Keratinocyte (primary cell): Measurements from ENCODE around the gene CPED1. TPM values are rescaled to one million over a fixed set of nuclear protein-coding genes. Genes with fewer than 3 reads are reported as not detected.

Experiments
- DNase-seq: peaks from one replicate; pipeline ENCODE4 v3.0.0-alpha.2; 2011; ENCODE audit warnings: low read depth, missing footprints, low spot score
- FAIRE-seq: peaks from 2 replicates; lab custom pipeline; 2011; peaks lifted over from hg19 to GRCh38; lab: Jason Lieb, UNC
- H2AFZ ChIP-seq: 2 replicates; pipeline ENCODE4 v1.6.0; 2012; ENCODE audit warnings: low read length, control low read depth, inconsistent platforms; ENCODE audit not compliant: control insufficient read depth
- H3K27ac ChIP-seq: 2 replicates; pipeline ENCODE4 v1.5.1; 2011; ENCODE audit warnings: low read length; ENCODE audit not compliant: control insufficient read depth, insufficient read depth
- H3K27me3 ChIP-seq: 3 replicates; pipeline ENCODE4 v1.6.0; 2011; ENCODE audit warnings: low read length; ENCODE audit not compliant: control insufficient read depth, insufficient read depth; ENCODE audit errors: extremely low read depth
- H3K36me3 ChIP-seq, 2 experiments: 2 replicates in 1 of 2; 3 replicates in 1 of 2; pipeline ENCODE4 v1.5.1; 2011; ENCODE audit warnings: low read length in 2 of 2, mild to moderate bottlenecking in 1 of 2; ENCODE audit not compliant: control insufficient read depth in 2 of 2, insufficient read depth in 2 of 2; ENCODE audit errors: extremely low read depth in 1 of 2
- H3K4me1 ChIP-seq: 3 replicates; pipeline ENCODE4 v1.5.1; 2011; ENCODE audit warnings: low read length; ENCODE audit not compliant: control insufficient read depth, insufficient read depth; ENCODE audit errors: extremely low read depth
- H3K4me2 ChIP-seq: 3 replicates; pipeline ENCODE4 v1.6.0; 2011; ENCODE audit warnings: low read depth, low read length; ENCODE audit not compliant: control insufficient read depth, insufficient read depth; ENCODE audit errors: extremely low read depth
- H3K4me3 ChIP-seq, 3 experiments: fragments of 200-600 bp in 1 of 3; sonication (generic) in 1 of 3; 2 replicates in 2 of 3; 3 replicates in 1 of 3; pipeline ENCODE4 v1.5.1; 2011 to 2016; ENCODE audit warnings: low read length in 3 of 3, mild to moderate bottlenecking in 3 of 3, control low read depth in 2 of 3, inconsistent platforms in 1 of 3, low read depth in 1 of 3, mixed read lengths in 1 of 3, mixed run types in 1 of 3, moderate library complexity in 1 of 3; ENCODE audit not compliant: control insufficient read depth in 2 of 3, insufficient read depth in 2 of 3; ENCODE audit errors: extremely low read depth in 1 of 3
- H3K79me2 ChIP-seq: 2 replicates; pipeline ENCODE4 v1.6.0; 2012; ENCODE audit warnings: low read length; ENCODE audit not compliant: control insufficient read depth, insufficient read depth
- H3K9ac ChIP-seq: 3 replicates; pipeline ENCODE4 v1.6.0; 2011; ENCODE audit warnings: low read length; ENCODE audit not compliant: control insufficient read depth, insufficient read depth; ENCODE audit errors: extremely low read depth
- H3K9me1 ChIP-seq: 3 replicates; pipeline ENCODE4 v1.6.0; 2011; ENCODE audit warnings: low read length; ENCODE audit not compliant: control insufficient read depth, insufficient read depth; ENCODE audit errors: extremely low read depth
- H3K9me3 ChIP-seq: 2 replicates; pipeline ENCODE4 v1.5.1; 2012; ENCODE audit warnings: low read depth, low read length; ENCODE audit not compliant: control insufficient read depth
- H4K20me1 ChIP-seq: 3 replicates; pipeline ENCODE4 v1.6.0; 2011; ENCODE audit warnings: low read length; ENCODE audit not compliant: control insufficient read depth, insufficient read depth; ENCODE audit errors: extremely low read depth
- EZH2 ChIP-seq: IDR thresholded peaks from one replicate; pipeline ENCODE4 v1.6.1; 2012; ENCODE audit warnings: inconsistent platforms, mild to moderate bottlenecking, low read length, moderate library complexity
- dilution Hi-C: fragments of 300-500 bp; cut with MboI; formaldehyde crosslinking; loops from one replicate; pipeline ENCODE4 v1.7.0; 2020; ENCODE audit warnings: low sequenced_read_pairs; ENCODE audit not compliant: extremely low pct_ligation_motif_present
- polyA plus RNA-seq, 5 experiments: library from polyadenylated mRNA; depleted of rRNA in 3 of 5; stranded (reverse) in 3 of 5; stranded (forward) in 1 of 5; unstranded in 1 of 5; fragments of >200 nt; gene quantifications; 1 replicate in 1 of 5; 2 replicates in 3 of 5; 3 replicates in 1 of 5; pipeline versions ENCODE4 v1.2.1 to v1.2.3, GENCODE V29; 2011 to 2012; ENCODE audit warnings: missing spikeins in 2 of 5, low read depth in 1 of 5, low replicate concordance in 1 of 5
- TF ChIP-seq, protein P1 (sequence below), 3 experiments: IDR thresholded peaks in 1 of 3; conservative IDR thresholded peaks in 1 of 3; optimal IDR thresholded peaks in 1 of 3; 2 replicates in 2 of 3; 3 replicates in 1 of 3; pipeline versions ENCODE3 to v1.5.1; 2011; ENCODE audit warnings: low read length in 3 of 3, mild to moderate bottlenecking in 3 of 3, moderate library complexity in 2 of 3, control low read depth in 1 of 3, inconsistent platforms in 1 of 3; ENCODE audit not compliant: insufficient read depth in 2 of 3; ENCODE audit errors: extremely low read depth in 1 of 3

CPED1 gene
- polyA plus RNA-seq, 1 donor (not counting 4 experiments of a cell fraction or from before 2014, with no cell fraction given): 0.62 TPM

DNA sequence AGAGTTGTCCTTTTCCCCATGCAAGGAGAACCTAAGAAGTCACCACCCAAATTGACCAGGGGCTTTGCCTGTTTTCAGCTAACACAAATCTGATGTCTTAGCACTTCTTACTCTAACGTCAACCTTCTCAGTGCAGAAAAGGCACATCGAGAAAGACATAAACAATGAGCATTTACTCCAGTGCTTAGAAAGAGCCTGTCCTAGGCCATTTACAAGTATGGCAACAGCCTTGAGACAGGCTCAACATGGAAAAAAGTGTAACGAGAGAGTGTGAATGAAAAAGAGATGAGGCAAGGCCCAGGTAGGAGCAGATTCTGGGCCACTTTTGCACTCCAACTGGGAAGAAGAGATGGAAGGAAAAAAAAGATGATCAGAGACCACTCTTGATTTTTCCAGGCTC, 54.4 kb downstream of the CPED1 start:
- Histone ChIP-seq H3K27me3 (no peaks in the 10 kb centered on the region), H3K36me3 (no peaks in the 10 kb centered on the region), H3K9me1 (no peaks in the 10 kb centered on the region), H3K4me1 (no peaks in the 10 kb centered on the region), H3K79me2 (no peaks in the 10 kb centered on the region), H3K4me3 (no peak overlapping the region), H3K9ac (no peak overlapping the region), H3K9me3 (no peaks in the 10 kb centered on the region), H3K27ac (no peak overlapping the region), H4K20me1 (no peaks in the 10 kb centered on the region), H2AFZ (no peak overlapping the region), H3K4me2 (no peak overlapping the region)
- no peak for TF ChIP-seq EZH2
- TF ChIP-seq, protein P1, sequence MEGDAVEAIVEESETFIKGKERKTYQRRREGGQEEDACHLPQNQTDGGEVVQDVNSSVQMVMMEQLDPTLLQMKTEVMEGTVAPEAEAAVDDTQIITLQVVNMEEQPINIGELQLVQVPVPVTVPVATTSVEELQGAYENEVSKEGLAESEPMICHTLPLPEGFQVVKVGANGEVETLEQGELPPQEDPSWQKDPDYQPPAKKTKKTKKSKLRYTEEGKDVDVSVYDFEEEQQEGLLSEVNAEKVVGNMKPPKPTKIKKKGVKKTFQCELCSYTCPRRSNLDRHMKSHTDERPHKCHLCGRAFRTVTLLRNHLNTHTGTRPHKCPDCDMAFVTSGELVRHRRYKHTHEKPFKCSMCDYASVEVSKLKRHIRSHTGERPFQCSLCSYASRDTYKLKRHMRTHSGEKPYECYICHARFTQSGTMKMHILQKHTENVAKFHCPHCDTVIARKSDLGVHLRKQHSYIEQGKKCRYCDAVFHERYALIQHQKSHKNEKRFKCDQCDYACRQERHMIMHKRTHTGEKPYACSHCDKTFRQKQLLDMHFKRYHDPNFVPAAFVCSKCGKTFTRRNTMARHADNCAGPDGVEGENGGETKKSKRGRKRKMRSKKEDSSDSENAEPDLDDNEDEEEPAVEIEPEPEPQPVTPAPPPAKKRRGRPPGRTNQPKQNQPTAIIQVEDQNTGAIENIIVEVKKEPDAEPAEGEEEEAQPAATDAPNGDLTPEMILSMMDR (optimal IDR thresholded peaks at IDR 0.05 in 1 of 3, IDR thresholded peaks at IDR 0.05 in 1 of 3, conservative IDR thresholded peaks at IDR 0.05 in 1 of 3; ENCODE audit: extremely low read depth in 1 of 3, insufficient read depth in 2 of 3, low read length in 3 of 3): no peak
- no peak for DNase-seq
- no peak for FAIRE-seq
- dilution Hi-C loops: no loop called here

DNA sequence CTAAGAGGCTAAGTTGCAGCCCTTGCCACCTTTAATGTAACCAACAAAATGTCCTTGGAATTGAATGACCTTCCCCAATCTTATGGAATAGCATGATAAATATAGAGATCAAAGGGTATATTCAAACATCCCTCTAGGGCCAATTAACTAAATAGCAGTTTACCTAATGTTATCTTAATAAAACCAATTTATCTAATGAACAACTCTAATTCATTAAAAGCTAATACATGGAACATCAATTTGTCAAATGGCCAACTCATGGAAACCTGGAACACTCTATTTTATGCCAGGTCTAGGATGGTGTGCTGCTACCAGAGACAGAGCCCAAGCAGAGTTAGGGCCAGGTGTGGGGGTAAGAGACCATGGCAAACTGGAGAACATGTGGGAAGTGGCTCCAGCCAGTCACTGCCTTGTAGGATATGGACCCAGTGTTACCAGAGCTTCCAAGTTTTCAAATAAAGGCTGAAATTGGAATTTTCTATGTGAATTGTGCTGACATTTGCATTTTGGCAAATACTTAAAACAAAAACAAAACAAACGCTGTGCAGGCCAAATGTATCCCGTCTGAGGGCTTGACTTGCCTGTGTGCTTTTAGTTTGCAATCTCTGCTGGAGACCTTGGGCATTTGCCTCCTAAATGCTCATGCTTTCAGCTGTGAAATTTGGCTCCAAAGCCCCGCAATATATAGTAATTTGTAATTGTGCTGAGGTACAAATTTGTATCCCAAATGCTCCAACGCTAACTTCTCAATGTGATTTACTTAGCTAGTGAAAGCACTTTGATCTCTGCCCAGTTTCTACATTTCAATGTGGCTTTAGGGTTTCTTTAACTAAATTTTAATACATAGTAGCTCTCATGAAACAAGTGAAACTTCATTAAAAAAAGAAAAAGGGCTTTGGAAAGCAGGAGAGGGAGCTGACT, 55.1 kb downstream of the CPED1 start:
- TF ChIP-seq, protein P1 (optimal IDR thresholded peaks at IDR 0.05 in 1 of 3, IDR thresholded peaks at IDR 0.05 in 1 of 3, conservative IDR thresholded peaks at IDR 0.05 in 1 of 3; ENCODE audit: extremely low read depth in 1 of 3, insufficient read depth in 2 of 3, low read length in 3 of 3): no peak
- no peak for TF ChIP-seq EZH2
- H3K4me1 ChIP-seq: no peaks in the 10 kb centered on the region
- dilution Hi-C loops: no loop called here
- DNase-seq (no peak), FAIRE-seq (no peak)
- H4K20me1 ChIP-seq: no peaks in the 10 kb centered on the region
- H3K27me3 ChIP-seq: no peaks in the 10 kb centered on the region
- H3K27ac ChIP-seq: no peak overlapping the region
- H3K36me3 ChIP-seq: no peaks in the 10 kb centered on the region
- H3K9me3 ChIP-seq: no peaks in the 10 kb centered on the region
- H3K9ac ChIP-seq: no peak overlapping the region
- H3K4me3 ChIP-seq: no peak overlapping the region
- H3K4me2 ChIP-seq: no peak overlapping the region
- no peak overlapping the region for H2AFZ ChIP-seq
- H3K9me1 ChIP-seq: no peaks in the 10 kb centered on the region
- no peaks in the 10 kb centered on the region for H3K79me2 ChIP-seq
